Large intestine (tissue), 3 donors: ENCODE data around the gene ALK. TPM values are rescaled to one million over a fixed set of nuclear protein-coding genes. Genes with fewer than 3 reads are reported as not detected.
"Not testable (repeated sequence)": the region's sequence is repeated elsewhere in the genome, so short reads cannot be mapped to it uniquely, and the experiment has no call there.

ENCODE experiments used
- DNase-seq, 2 donors: peaks; one replicate each; pipeline versions ENCODE4 v3.0.0 to v3.0.0-alpha.2; 2013
- H3K27ac ChIP-seq: one replicate; pipeline ENCODE4 v1.5.1; 2013; ENCODE audit warnings: low read length
- H3K27me3 ChIP-seq: 2 replicates; pipeline ENCODE4 v1.6.1; 2013; ENCODE audit warnings: low read length; ENCODE audit not compliant: control insufficient read depth, insufficient read depth
- H3K36me3 ChIP-seq: 2 replicates; pipeline ENCODE4 v1.6.1; 2013; ENCODE audit warnings: low read length; ENCODE audit not compliant: control insufficient read depth, insufficient read depth
- H3K4me1 ChIP-seq: one replicate; pipeline ENCODE4 v1.6.1; 2013; ENCODE audit warnings: low read length; ENCODE audit not compliant: control insufficient read depth, insufficient read depth
- H3K4me3 ChIP-seq: one replicate; pipeline ENCODE4 v1.5.1; 2013; ENCODE audit warnings: low read length
- H3K9me3 ChIP-seq: one replicate; pipeline ENCODE4 v1.6.1; 2013; ENCODE audit warnings: mild to moderate bottlenecking, low read depth, low read length, moderate library complexity; ENCODE audit not compliant: control insufficient read depth
- WGBS: methylation state at CpG from one replicate; pipeline ENCODE4 v1.1.5; 2013; ENCODE audit warnings: low lambda C conversion rate; ENCODE audit not compliant: insufficient coverage; 5-methylcytosine and 5-hydroxymethylcytosine counted together
- polyA plus RNA-seq: library from polyadenylated mRNA; unstranded; fragments of 120-200 nt; gene quantifications from one replicate; pipeline ENCODE4 v1.2.1, GENCODE V29; 2013

The ALK gene
- polyA plus RNA-seq, 1 donor, result 1.5 TPM

GRCh38 chr2:29253495-29254275, 667.7 kb downstream of the ALK start:
- peak in 1 of 2 donors; percentile 6 for DNase-seq
- WGBS, result no CpG with 5 or more reads among the region's 4 CpGs
- peaks cover 11% of the 10 kb centered on the region for H3K27me3 ChIP-seq
- not testable (repeated sequence) for H3K36me3 ChIP-seq, H3K4me3 ChIP-seq, H3K27ac ChIP-seq, H3K9me3 ChIP-seq, H3K4me1 ChIP-seq

GRCh38 chr2:29253026-29253425, 668.4 kb downstream of the ALK start:
- no peaks in the 10 kb centered on the region for H3K36me3 ChIP-seq
- no CpG with 5 or more reads among the region's 3 CpGs for WGBS
- H3K27me3 ChIP-seq, result peaks cover 10% of the 10 kb centered on the region
- no peaks in the 10 kb centered on the region for H3K9me3 ChIP-seq
- no peak overlapping the region for H3K27ac ChIP-seq
- DNase-seq, result no peak
- H3K4me1 ChIP-seq, result no peaks in the 10 kb centered on the region
- H3K4me3 ChIP-seq, result no peak overlapping the region

- whole genome bisulfite sequencing, result no CpG with 5 or more reads among the region's 5 CpGs
- H3K27ac ChIP-seq, result no peak overlapping the region
- H3K36me3 ChIP-seq, result no peaks in the 10 kb centered on the region
- no peaks in the 10 kb centered on the region for H3K4me1 ChIP-seq
- no peaks in the 10 kb centered on the region for H3K9me3 ChIP-seq
- H3K4me3 ChIP-seq, result no peak overlapping the region
- DNase-seq, result no peak
- H3K27me3 ChIP-seq, result peaks cover 8% of the 10 kb centered on the region
These were observed 670.0 kb downstream of the ALK start for GRCh38 chr2:29251406-29251805.

- no CpG with 5 or more reads among the region's 7 CpGs for WGBS
- H3K4me1 ChIP-seq, result no peaks in the 10 kb centered on the region
These were observed 670.4 kb downstream of the ALK start for GRCh38 chr2:29250977-29251376.

GRCh38 chr2:29249666-29250253, 671.6 kb downstream of the ALK start:
- WGBS, result no CpG with 5 or more reads among the region's 11 CpGs
- Histone ChIP-seq H3K27ac (no peak overlapping the region), H3K4me1 (no peaks in the 10 kb centered on the region), H3K36me3 (no peaks in the 10 kb centered on the region), H3K4me3 (no peak overlapping the region), H3K27me3 (no peaks in the 10 kb centered on the region), H3K9me3 (no peaks in the 10 kb centered on the region)
- no peak for DNase-seq

More at GRCh38 chr2:29250977-29251376, 670.4 kb downstream of the ALK start:
- peaks cover 6% of the 10 kb centered on the region for H3K27me3 ChIP-seq
- no peaks in the 10 kb centered on the region for H3K9me3 ChIP-seq
- H3K27ac ChIP-seq, result no peak overlapping the region
- DNase-seq, result no peak
- no peak overlapping the region for H3K4me3 ChIP-seq
- H3K36me3 ChIP-seq, result no peaks in the 10 kb centered on the region

GRCh38 chr2:29247336-29247914, 674.0 kb downstream of the ALK start:
- H3K27me3 ChIP-seq, result no peaks in the 10 kb centered on the region
- H3K27ac ChIP-seq, result no peak overlapping the region
- no peaks in the 10 kb centered on the region for H3K9me3 ChIP-seq
- H3K4me1 ChIP-seq, result no peaks in the 10 kb centered on the region
- no peak for DNase-seq
- H3K36me3 ChIP-seq, result no peaks in the 10 kb centered on the region
- 60% methylated on average over 1 of the region's 7 CpGs for WGBS
- H3K4me3 ChIP-seq, result no peak overlapping the region

GRCh38 chr2:29246383-29247300, 674.7 kb downstream of the ALK start:
- no peak for DNase-seq
- H3K27me3 ChIP-seq, result no peaks in the 10 kb centered on the region
- WGBS, result 60% methylated on average over 1 of the region's 36 CpGs
- H3K9me3 ChIP-seq, result no peaks in the 10 kb centered on the region
- no peaks in the 10 kb centered on the region for H3K36me3 ChIP-seq
- no peak overlapping the region for H3K27ac ChIP-seq
- H3K4me1 ChIP-seq, result no peaks in the 10 kb centered on the region
- H3K4me3 ChIP-seq, result no peak overlapping the region

- Histone ChIP-seq H3K4me1 (no peaks in the 10 kb centered on the region), H3K27ac (no peak overlapping the region), H3K36me3 (no peaks in the 10 kb centered on the region), H3K9me3 (no peaks in the 10 kb centered on the region), H3K27me3 (no peaks in the 10 kb centered on the region), H3K4me3 (no peak overlapping the region)
- WGBS, result no CpG with 5 or more reads among the region's 10 CpGs
- DNase-seq, result no peak
These were observed 675.5 kb downstream of the ALK start for GRCh38 chr2:29245742-29246382.

GRCh38 chr2:29245035-29245741, 676.2 kb downstream of the ALK start:
- H3K27me3 ChIP-seq, H3K4me1 ChIP-seq, H3K9me3 ChIP-seq, H3K4me3 ChIP-seq, H3K27ac ChIP-seq, H3K36me3 ChIP-seq, DNase-seq: not testable (repeated sequence)
- no CpG with 5 or more reads among the region's 3 CpGs for WGBS
